Ishikawa (cell line): ENCODE data around the gene ARHGAP22.

ENCODE experiments used
- EP300 ChIP-seq: IDR thresholded peaks from 2 replicates; pipeline ENCODE4 v1.6.1; 2012; ENCODE audit warnings: borderline replicate concordance
- TCF12 ChIP-seq: IDR thresholded peaks from 2 replicates; pipeline ENCODE4 v1.6.1; 2012; ENCODE audit warnings: low read depth
- TF ChIP-seq, protein P1 (sequence below): IDR thresholded peaks from 2 replicates; pipeline ENCODE4 v1.6.1; 2012
- TF ChIP-seq, protein P2 (sequence below): IDR thresholded peaks from 2 replicates; pipeline ENCODE4 v1.6.1; 2012; ENCODE audit warnings: low read depth, mild to moderate bottlenecking

DNA sequence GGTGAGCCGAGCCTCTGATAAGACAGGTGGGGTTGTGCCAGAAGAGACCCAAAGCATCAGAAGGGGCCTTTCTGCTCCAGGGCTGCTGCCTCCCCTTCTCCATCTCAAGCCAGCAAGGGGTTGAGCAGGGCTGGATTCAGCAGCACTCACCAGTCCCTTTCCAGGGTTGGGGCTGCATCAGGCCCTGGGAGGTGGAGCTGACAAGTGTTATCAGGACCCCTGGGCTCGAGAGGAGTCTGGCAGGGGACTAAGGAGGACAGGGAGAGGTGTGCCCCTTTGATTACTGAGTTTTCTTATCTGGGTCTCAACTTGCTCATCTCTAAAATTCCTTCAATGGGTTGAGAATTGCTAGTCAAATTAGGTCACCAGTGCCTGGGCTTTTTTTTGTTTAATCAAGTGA lies 17.8 kb downstream of the ARHGAP22 start:
- TF ChIP-seq EP300 (no peak), TCF12 (no peak)
- TF ChIP-seq, protein P1, sequence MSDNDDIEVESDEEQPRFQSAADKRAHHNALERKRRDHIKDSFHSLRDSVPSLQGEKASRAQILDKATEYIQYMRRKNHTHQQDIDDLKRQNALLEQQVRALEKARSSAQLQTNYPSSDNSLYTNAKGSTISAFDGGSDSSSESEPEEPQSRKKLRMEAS, result no peak
- TF ChIP-seq, protein P2, sequence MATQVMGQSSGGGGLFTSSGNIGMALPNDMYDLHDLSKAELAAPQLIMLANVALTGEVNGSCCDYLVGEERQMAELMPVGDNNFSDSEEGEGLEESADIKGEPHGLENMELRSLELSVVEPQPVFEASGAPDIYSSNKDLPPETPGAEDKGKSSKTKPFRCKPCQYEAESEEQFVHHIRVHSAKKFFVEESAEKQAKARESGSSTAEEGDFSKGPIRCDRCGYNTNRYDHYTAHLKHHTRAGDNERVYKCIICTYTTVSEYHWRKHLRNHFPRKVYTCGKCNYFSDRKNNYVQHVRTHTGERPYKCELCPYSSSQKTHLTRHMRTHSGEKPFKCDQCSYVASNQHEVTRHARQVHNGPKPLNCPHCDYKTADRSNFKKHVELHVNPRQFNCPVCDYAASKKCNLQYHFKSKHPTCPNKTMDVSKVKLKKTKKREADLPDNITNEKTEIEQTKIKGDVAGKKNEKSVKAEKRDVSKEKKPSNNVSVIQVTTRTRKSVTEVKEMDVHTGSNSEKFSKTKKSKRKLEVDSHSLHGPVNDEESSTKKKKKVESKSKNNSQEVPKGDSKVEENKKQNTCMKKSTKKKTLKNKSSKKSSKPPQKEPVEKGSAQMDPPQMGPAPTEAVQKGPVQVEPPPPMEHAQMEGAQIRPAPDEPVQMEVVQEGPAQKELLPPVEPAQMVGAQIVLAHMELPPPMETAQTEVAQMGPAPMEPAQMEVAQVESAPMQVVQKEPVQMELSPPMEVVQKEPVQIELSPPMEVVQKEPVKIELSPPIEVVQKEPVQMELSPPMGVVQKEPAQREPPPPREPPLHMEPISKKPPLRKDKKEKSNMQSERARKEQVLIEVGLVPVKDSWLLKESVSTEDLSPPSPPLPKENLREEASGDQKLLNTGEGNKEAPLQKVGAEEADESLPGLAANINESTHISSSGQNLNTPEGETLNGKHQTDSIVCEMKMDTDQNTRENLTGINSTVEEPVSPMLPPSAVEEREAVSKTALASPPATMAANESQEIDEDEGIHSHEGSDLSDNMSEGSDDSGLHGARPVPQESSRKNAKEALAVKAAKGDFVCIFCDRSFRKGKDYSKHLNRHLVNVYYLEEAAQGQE, result no peak
